ENCODE data around the gene CCDC92B. TPM values are rescaled to one million over a fixed set of nuclear protein-coding genes. Genes with fewer than 3 reads are reported as not detected.

The CCDC92B gene
- total RNA-seq, 4 donors from 2014 or later: 0.48 to 0.82 (median 0.75) TPM; not detected in 1

DNA sequence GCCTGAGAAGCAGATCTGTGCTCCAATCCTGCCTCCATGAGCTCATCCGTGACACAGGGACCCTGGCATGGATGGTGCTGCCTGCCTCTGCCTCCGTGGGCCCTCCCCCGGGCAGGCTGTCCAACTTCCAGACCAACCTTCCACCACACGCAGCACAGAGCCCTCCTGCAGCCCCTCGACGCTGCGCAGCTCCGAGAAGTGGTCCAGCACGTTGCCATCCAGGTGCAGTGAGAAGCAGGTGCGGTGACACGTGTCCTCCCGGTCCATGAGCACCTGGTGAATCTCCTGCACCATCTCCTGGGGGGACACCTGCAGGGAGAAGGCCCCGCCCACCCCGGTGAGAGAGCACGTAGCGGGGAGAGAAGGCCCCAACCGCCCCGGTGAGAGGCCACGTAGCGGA is 46.3 kb downstream of the CCDC92B start:
- H3K36me3 ChIP-seq: peaks cover 0 to 42% (median 9%) of the 10 kb centered on the region in 4 donors
- H3K4me3 ChIP-seq: no peak overlapping the region
- DNase-seq: no peak
- intact Hi-C loops (cut with DNase I; ENCODE audit: low total_unique reads): no loop called here
- in situ Hi-C loops (cut with MboI; ENCODE audit: low pct_ligation_motif_present in 1 of 4, low pct_unique_long_range_greater_than_20kb in 1 of 4, low sequenced_read_pairs in 3 of 4): no loop called here
- peaks cover 7 to 21% (median 11%) of the 10 kb centered on the region in 4 donors for H3K4me1 ChIP-seq
- no peaks in the 10 kb centered on the region for H3K9me3 ChIP-seq
- 93% methylated on average over 19 of the region's 20 CpGs; no CpG with 5 or more reads in 1 of the 2 donors for WGBS, 2 donors (ENCODE audit: low coverage in 1 of 2)
- no peaks in the 10 kb centered on the region for H3K27me3 ChIP-seq
- no peak overlapping the region for H3K27ac ChIP-seq
- no peak for TF ChIP-seq EP300 (IDR thresholded peaks at IDR 0.05; ENCODE audit: low read depth)
- TF ChIP-seq, protein P1, sequence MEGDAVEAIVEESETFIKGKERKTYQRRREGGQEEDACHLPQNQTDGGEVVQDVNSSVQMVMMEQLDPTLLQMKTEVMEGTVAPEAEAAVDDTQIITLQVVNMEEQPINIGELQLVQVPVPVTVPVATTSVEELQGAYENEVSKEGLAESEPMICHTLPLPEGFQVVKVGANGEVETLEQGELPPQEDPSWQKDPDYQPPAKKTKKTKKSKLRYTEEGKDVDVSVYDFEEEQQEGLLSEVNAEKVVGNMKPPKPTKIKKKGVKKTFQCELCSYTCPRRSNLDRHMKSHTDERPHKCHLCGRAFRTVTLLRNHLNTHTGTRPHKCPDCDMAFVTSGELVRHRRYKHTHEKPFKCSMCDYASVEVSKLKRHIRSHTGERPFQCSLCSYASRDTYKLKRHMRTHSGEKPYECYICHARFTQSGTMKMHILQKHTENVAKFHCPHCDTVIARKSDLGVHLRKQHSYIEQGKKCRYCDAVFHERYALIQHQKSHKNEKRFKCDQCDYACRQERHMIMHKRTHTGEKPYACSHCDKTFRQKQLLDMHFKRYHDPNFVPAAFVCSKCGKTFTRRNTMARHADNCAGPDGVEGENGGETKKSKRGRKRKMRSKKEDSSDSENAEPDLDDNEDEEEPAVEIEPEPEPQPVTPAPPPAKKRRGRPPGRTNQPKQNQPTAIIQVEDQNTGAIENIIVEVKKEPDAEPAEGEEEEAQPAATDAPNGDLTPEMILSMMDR (IDR thresholded peaks at IDR 0.05): no peak
- TF ChIP-seq POLR2AphosphoS5 (IDR thresholded peaks at IDR 0.05): no peak
- no peak for TF ChIP-seq POLR2A (IDR thresholded peaks at IDR 0.05)

DNA sequence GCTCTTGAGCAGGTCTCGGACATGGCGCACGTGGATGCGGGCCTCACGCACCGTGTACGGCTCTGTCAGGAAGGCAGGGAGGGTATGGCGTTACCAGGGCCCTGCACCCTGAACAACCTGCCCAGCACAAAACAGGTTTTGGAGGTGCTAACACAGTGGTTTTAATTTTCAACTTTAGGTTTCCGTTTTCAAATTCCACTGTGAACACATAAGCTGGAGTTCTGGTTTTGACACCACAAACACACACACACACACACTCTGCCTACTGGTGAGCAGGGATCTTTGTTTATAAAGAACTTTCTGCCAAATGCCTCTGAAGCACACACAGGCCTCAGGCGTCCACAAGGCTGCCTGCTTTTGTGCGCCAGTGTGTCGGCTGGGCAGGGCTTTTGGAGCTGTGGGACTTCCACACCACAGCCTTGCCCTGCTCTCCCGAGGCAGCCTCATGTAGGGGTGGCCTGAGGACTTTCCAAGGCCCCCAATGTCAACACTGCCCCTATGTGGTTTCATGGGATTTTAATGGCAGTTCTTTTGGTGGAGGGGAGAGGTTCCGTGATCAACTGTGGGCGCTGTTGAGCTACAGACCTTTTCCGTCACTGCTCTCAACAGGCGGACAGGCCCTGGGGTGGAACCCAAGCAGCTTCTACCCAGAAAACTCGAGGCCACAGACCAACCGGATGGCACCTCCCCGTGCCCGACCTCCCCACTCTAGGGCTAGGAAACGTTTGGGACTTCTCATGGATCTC is 47.3 kb downstream of the CCDC92B start:
- Histone ChIP-seq H3K9me3 (no peaks in the 10 kb centered on the region), H3K27ac (no peak overlapping the region), H3K36me3 (peaks cover 0 to 51% (median 9%) of the 10 kb centered on the region in 4 donors), H3K4me3 (no peak overlapping the region), H3K4me1 (peaks cover 0 to 11% (median 2%) of the 10 kb centered on the region in 4 donors), H3K27me3 (no peaks in the 10 kb centered on the region)
- in situ Hi-C loops (cut with MboI; ENCODE audit: low pct_ligation_motif_present in 1 of 4, low pct_unique_long_range_greater_than_20kb in 1 of 4, low sequenced_read_pairs in 3 of 4): no loop called here
- 87% methylated on average over 22 of the region's 22 CpGs; no CpG with 5 or more reads in 1 of the 2 donors for WGBS, 2 donors (ENCODE audit: low coverage in 1 of 2)
- TF ChIP-seq POLR2A (IDR thresholded peaks at IDR 0.05) (no peak), POLR2AphosphoS5 (IDR thresholded peaks at IDR 0.05) (no peak), EP300 (IDR thresholded peaks at IDR 0.05; ENCODE audit: low read depth) (no peak)
- TF ChIP-seq, protein P1 (IDR thresholded peaks at IDR 0.05): no peak
- intact Hi-C loops (cut with DNase I; ENCODE audit: low total_unique reads): no loop called here
- no peak for DNase-seq

DNA sequence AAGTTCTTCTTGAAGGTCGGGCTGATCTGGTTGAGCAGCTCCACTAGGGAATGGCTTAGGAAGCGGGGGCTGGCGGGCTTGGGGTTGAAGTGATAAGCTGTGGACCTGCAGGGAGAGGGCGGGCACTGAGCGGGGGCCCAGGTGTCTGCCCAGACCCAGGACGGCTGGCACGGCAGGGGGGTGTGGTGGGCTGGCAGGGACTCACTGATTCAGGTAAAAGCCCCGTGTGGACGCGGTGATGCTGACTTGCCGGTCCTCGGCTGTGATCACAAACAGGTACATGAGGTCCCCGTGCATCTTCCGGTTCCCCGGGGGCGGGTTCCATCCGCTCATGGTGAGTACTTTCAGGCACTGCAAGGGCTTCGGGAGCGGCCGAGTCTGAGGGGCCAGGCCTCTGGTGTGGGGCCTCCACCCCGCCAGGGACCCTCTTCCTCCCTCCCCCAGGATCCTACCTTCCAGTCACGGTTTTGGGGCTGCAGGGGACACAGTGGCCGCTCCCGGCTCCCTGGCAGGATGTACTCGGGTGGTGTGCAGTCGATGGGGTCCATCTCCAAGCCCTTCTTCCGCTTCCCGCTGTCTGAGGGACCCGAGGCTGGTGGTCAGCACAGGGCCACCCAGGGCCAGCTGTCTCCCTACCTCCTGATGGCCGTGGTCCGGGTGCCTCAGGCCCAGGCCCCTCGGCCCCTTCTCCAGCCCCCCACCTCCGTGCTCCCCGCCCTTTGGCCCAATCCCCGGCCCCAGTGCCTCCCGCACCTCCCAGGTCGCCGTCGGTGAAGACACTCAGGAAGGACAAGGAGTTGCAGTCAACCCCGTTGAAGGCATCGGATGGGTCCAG is 48.1 kb downstream of the CCDC92B start:
- TF ChIP-seq EP300 (IDR thresholded peaks at IDR 0.05; ENCODE audit: low read depth) (no peak), POLR2AphosphoS5 (IDR thresholded peaks at IDR 0.05) (no peak), POLR2A (IDR thresholded peaks at IDR 0.05) (no peak)
- TF ChIP-seq, protein P1 (IDR thresholded peaks at IDR 0.05): no peak
- Histone ChIP-seq H3K36me3 (peaks cover 0 to 58% (median 11%) of the 10 kb centered on the region in 4 donors), H3K27me3 (no peaks in the 10 kb centered on the region), H3K9me3 (no peaks in the 10 kb centered on the region), H3K27ac (no peak overlapping the region), H3K4me1 (peaks cover 0 to 7% (median 1%) of the 10 kb centered on the region in 4 donors), H3K4me3 (no peak overlapping the region)
- 93% methylated on average over 41 of the region's 41 CpGs; no CpG with 5 or more reads in 1 of the 2 donors for WGBS, 2 donors (ENCODE audit: low coverage in 1 of 2)
- no peak for DNase-seq
- in situ Hi-C loops (cut with MboI; ENCODE audit: low pct_ligation_motif_present in 1 of 4, low pct_unique_long_range_greater_than_20kb in 1 of 4, low sequenced_read_pairs in 3 of 4) (no loop called here), intact Hi-C loops (cut with DNase I; ENCODE audit: low total_unique reads) (no loop called here)

DNA sequence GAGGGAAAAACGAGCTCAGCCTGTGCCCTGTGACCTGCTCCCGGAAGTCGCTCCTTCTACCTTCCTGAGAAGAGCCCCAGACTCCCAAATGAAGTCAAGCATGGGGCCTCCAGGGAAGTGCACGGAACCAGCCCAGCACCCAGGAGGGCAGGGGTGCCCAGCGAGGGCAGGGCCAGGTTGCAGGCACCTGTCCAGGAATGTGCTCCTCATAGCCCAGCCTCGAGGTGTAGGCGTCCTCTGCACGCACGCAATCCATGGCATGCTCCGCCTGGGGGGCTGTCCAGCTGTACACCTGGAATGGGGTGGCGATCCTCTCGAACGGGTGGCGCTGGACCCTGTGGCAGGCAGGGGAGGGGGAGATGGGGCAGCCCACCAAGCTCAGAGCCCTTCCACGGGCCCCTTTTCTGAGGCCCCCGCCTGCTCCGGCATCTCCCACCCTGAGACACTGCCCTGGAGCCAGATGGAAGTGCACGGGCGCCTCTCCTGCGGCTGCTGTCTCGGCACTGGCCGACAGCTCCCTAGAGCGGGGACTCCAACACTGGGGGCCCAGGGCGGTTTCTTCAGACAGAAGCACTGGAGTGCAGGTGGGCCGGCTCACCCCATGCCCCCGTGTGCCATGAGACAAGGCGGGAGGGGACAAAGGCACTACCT is 48.8 kb downstream of the CCDC92B start:
- no peak overlapping the region for H3K27ac ChIP-seq

More for the DNA sequence above, 48.8 kb downstream of the CCDC92B start:
- DNase-seq: no peak
- in situ Hi-C loops (cut with MboI; ENCODE audit: low pct_ligation_motif_present in 1 of 4, low pct_unique_long_range_greater_than_20kb in 1 of 4, low sequenced_read_pairs in 3 of 4) (no loop called here), intact Hi-C loops (cut with DNase I; ENCODE audit: low total_unique reads) (no loop called here)
- Histone ChIP-seq H3K27me3 (no peaks in the 10 kb centered on the region), H3K4me1 (peaks cover 0 to 2% (median under 1%) of the 10 kb centered on the region in 4 donors), H3K4me3 (no peak overlapping the region), H3K9me3 (no peaks in the 10 kb centered on the region), H3K36me3 (peaks cover 0 to 66% (median 13%) of the 10 kb centered on the region in 4 donors)
- WGBS, 2 donors (ENCODE audit: low coverage in 1 of 2): 90% methylated on average over 26 of the region's 27 CpGs; no CpG with 5 or more reads in 1 of the 2 donors
- TF ChIP-seq POLR2AphosphoS5 (IDR thresholded peaks at IDR 0.05): no peak
- TF ChIP-seq EP300 (IDR thresholded peaks at IDR 0.05; ENCODE audit: low read depth): no peak
- TF ChIP-seq POLR2A (IDR thresholded peaks at IDR 0.05): no peak
- TF ChIP-seq, protein P1 (IDR thresholded peaks at IDR 0.05): no peak

Data from transverse colon (tissue), 4 donors.